ENCODE measurements around the gene FLOT2. TPM values are rescaled to one million over a fixed set of nuclear protein-coding genes. Genes with fewer than 3 reads are reported as not detected.

Gene FLOT2, protein sequence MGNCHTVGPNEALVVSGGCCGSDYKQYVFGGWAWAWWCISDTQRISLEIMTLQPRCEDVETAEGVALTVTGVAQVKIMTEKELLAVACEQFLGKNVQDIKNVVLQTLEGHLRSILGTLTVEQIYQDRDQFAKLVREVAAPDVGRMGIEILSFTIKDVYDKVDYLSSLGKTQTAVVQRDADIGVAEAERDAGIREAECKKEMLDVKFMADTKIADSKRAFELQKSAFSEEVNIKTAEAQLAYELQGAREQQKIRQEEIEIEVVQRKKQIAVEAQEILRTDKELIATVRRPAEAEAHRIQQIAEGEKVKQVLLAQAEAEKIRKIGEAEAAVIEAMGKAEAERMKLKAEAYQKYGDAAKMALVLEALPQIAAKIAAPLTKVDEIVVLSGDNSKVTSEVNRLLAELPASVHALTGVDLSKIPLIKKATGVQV
- total RNA-seq: 10 to 100 TPM; 21.7 to 53.6 (median 41.9) TPM

DNA sequence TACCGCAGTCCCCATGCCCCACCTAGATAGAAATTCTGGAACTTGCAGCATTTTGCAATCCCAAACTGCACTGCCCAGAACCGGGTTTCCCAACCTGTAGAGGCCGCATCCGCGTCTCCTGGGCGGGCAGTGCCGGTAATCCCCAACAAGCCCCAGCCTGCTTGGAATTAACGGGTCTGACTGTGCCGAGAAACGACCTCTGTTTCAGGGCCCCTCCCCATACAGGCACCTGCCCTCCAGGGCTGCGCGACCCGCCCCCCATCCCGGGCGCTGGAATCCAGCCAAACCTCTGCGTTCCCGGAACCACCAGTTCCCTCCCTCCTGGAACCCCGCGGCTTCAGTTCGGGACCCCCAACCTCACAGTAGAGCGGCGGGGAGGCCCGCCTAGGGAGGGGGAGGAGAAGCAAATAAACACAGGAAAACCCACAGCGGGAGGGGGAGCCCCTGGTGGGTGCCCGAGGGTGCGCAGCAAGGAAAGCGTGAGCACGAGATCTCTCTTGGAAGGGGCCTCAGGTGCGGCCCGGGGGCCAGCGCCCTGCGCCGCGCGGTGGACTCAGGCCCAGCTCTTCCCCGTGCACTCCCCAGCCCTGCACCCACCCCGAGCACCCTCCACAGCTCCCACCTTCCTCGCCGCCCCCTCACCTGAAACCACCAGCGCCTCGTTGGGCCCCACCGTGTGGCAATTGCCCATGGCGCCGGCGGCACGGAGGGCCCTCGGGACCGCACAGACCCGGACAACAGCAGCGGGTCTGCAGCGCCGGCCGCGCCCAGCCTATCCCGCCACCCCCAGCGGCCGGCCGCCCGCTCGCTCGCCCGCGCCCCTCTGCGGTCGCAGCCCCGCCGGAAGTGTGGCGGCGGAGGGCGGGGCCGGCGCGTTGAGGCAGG, at the start of gene FLOT2:
Gene FLOT2, minus strand, starts transcription at position 850 of the 885 bp plus-strand sequence. Its CDS starts 159 bp downstream, at position 691.
- peaks cover 0 to 35% (median 30%) of the 10 kb centered on the region in 4 donors for H3K4me1 ChIP-seq

DNA sequence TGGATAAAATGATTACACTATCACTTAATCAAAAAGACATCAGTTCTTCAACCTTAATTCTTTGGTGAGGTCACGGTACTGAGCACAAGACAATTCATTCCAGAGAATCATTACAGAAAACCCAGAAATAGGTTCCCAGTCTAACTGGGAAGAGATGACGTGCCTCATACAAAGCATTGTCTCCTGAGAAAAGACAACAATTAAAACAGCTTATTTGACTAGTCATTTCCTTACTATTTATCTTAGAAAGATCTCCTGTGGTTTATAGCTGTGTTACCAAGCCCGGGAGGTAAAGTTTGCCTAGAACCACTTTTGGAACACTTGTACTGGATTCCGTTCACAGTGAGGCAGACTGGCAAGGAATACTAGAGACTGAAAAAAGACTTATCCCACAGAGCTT, 48.7 kb upstream of the FLOT2 start:
- no peak for TF ChIP-seq POLR2A (IDR thresholded peaks at IDR 0.05)
- TF ChIP-seq, protein P1, sequence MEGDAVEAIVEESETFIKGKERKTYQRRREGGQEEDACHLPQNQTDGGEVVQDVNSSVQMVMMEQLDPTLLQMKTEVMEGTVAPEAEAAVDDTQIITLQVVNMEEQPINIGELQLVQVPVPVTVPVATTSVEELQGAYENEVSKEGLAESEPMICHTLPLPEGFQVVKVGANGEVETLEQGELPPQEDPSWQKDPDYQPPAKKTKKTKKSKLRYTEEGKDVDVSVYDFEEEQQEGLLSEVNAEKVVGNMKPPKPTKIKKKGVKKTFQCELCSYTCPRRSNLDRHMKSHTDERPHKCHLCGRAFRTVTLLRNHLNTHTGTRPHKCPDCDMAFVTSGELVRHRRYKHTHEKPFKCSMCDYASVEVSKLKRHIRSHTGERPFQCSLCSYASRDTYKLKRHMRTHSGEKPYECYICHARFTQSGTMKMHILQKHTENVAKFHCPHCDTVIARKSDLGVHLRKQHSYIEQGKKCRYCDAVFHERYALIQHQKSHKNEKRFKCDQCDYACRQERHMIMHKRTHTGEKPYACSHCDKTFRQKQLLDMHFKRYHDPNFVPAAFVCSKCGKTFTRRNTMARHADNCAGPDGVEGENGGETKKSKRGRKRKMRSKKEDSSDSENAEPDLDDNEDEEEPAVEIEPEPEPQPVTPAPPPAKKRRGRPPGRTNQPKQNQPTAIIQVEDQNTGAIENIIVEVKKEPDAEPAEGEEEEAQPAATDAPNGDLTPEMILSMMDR (IDR thresholded peaks at IDR 0.05): no peak
- Histone ChIP-seq H3K4me1 (peaks cover 0 to 39% (median 9%) of the 10 kb centered on the region in 4 donors), H3K9me3 (no peaks in the 10 kb centered on the region), H3K27me3 (no peaks in the 10 kb centered on the region), H3K27ac (peak overlapping the region in 3 of 4 donors; percentile 1 to 30 (median 10)), H3K4me3 (no peak overlapping the region), H3K36me3 (peaks cover 0 to 3% (median 0%) of the 10 kb centered on the region in 3 donors)
- DNase-seq: no peak

More for the DNA sequence above, at the start of gene FLOT2:
- peak in 1 of 2 donors; percentile 51 for TF ChIP-seq POLR2A (IDR thresholded peaks at IDR 0.05)
- TF ChIP-seq, protein P1 (IDR thresholded peaks at IDR 0.05): peak in 4 of 6 experiments; percentile 19 to 32 (median 21)
- no peaks in the 10 kb centered on the region for H3K9me3 ChIP-seq
- peak within 1 kb of the TSS; percentile 75 to 96 (median 80) for H3K4me3 ChIP-seq
- H3K27ac ChIP-seq: peak within 1 kb of the TSS; percentile 87 to 98 (median 92)
- H3K27me3 ChIP-seq: no peaks in the 10 kb centered on the region
- peak; percentile 76 to 86 (median 77) for DNase-seq
- H3K36me3 ChIP-seq: no peaks in the 10 kb centered on the region

DNA sequence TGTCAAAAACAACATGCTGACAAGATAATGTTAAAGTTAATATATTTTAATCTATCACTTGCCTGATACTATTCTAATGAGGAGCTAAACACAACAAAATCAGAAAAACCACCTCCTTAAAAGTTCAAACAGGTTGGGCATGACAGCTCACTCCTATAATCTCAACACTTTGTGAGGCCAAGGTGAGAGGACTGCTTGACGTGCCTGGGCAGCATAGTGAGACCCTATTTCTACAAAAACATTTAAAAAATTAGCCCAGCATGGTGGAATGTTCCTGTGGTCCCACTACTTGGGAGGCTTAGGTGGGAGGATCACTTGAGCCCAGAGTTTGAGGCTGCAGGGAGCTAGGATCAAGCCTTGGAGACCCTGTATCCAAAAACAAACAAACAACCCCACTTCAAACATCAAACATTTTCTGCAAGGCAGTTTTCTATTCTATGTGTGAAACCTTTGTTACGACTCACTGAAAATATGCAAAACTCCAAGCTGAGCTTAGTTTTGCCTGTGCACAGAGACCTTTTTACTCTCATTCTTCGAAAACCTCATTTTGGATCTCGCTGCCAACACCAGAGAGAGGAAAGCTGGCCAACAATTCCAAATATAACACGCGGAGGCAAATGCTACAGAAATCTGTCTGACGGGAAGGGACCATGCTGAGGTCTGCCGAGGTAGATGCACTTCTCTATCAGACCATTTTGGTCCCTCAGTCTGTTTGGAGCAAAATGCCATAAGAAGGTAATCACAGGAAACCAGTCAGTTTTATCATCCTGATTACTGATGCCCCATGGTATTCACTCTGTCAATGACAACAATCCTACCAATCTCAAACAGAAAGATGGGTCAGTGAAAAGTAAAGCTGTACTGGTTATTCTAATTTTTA, 47.6 kb upstream of the FLOT2 start:
- Histone ChIP-seq H3K4me1 (peaks cover 0 to 39% (median 9%) of the 10 kb centered on the region in 4 donors), H3K4me3 (no peak overlapping the region), H3K9me3 (no peaks in the 10 kb centered on the region), H3K27me3 (no peaks in the 10 kb centered on the region), H3K36me3 (peaks cover 0 to 3% (median 0%) of the 10 kb centered on the region in 3 donors), H3K27ac (no peak overlapping the region)
- peak in 1 of 3 donors; percentile 4 for DNase-seq
- no peak for TF ChIP-seq POLR2A (IDR thresholded peaks at IDR 0.05)
- TF ChIP-seq, protein P1 (IDR thresholded peaks at IDR 0.05): no peak

DNA sequence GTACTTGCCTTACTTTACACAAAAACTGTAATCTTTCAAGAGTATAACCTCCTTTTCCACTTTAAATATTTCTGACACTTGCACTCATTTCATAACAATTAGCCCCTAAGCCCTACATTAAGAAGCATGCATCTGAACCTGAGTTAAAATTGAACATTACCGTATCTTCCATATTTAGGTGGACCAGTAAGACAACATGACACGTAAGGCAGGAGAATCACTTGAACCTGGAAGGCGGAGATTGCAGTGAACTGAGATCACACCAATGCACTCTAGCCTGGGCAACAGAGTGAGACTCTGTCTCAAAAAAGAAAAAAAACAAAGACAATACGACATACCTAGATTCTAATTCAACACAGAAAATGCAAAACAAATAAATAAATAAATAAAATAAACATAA, 46.8 kb upstream of the FLOT2 start:
- no peak for DNase-seq
- no peaks in the 10 kb centered on the region for H3K9me3 ChIP-seq
- TF ChIP-seq, protein P1 (IDR thresholded peaks at IDR 0.05): no peak
- TF ChIP-seq POLR2A (IDR thresholded peaks at IDR 0.05): no peak
- H3K27me3 ChIP-seq: no peaks in the 10 kb centered on the region
- H3K27ac ChIP-seq: no peak overlapping the region
- H3K36me3 ChIP-seq: peaks cover 0 to 3% (median 0%) of the 10 kb centered on the region in 3 donors
- H3K4me1 ChIP-seq: peaks cover 0 to 40% (median 9%) of the 10 kb centered on the region in 4 donors
- no peak overlapping the region for H3K4me3 ChIP-seq
